Mesenchymal stem cell (in vitro differentiated cells and primary cell): ENCODE measurements around the gene RNASEL.

Source experiments
- DNase-seq: peaks from one replicate; pipeline ENCODE4 v3.0.0-alpha.2; 2013
- H2AFZ ChIP-seq: one replicate; pipeline ENCODE4 v1.6.1; 2013; ENCODE audit warnings: low read depth, mild to moderate bottlenecking, control low read depth, inconsistent platforms, low read length, moderate library complexity
- H2AK5ac ChIP-seq: 2 replicates; pipeline ENCODE4 v1.6.1; 2013; ENCODE audit warnings: low read length, moderate library complexity, mild to moderate bottlenecking, inconsistent platforms; ENCODE audit not compliant: severe bottlenecking
- H2BK120ac ChIP-seq: one replicate; pipeline ENCODE4 v1.6.1; 2013; ENCODE audit warnings: low read depth, mild to moderate bottlenecking, inconsistent platforms, low read length, moderate library complexity
- H2BK12ac ChIP-seq, 2 experiments: one replicate each; pipeline ENCODE4 v1.6.1; 2013; ENCODE audit warnings: inconsistent platforms in 2 of 2, low read length in 2 of 2, mild to moderate bottlenecking in 2 of 2, moderate library complexity in 2 of 2, control low read depth in 1 of 2
- H2BK15ac ChIP-seq: one replicate; pipeline ENCODE4 v1.6.1; 2013; ENCODE audit warnings: mild to moderate bottlenecking, low read depth, inconsistent platforms; ENCODE audit not compliant: poor library complexity, severe bottlenecking
- H2BK5ac ChIP-seq: 2 replicates; pipeline ENCODE4 v1.6.1; 2013; ENCODE audit warnings: low read depth, mild to moderate bottlenecking, low read length, control low read depth, inconsistent platforms; ENCODE audit not compliant: poor library complexity, severe bottlenecking
- H3K14ac ChIP-seq, 2 experiments: one replicate each; pipeline ENCODE4 v1.6.1; 2013; ENCODE audit warnings: inconsistent platforms in 2 of 2, low read length in 2 of 2, control low read depth in 1 of 2, mild to moderate bottlenecking in 1 of 2, moderate library complexity in 1 of 2
- H3K18ac ChIP-seq, 2 experiments: one replicate each; pipeline ENCODE4 v1.6.1; 2013; ENCODE audit warnings: inconsistent platforms in 2 of 2, low read length in 2 of 2, control low read depth in 1 of 2, low read depth in 1 of 2, mild to moderate bottlenecking in 1 of 2
- H3K23ac ChIP-seq, 2 experiments: one replicate each; pipeline ENCODE4 v1.6.1; 2013; ENCODE audit warnings: inconsistent platforms in 2 of 2, low read length in 2 of 2, mild to moderate bottlenecking in 2 of 2, moderate library complexity in 2 of 2, control low read depth in 1 of 2
- H3K27ac ChIP-seq: 2 replicates; pipeline ENCODE4 v1.5.1; 2013; ENCODE audit warnings: mild to moderate bottlenecking, moderate library complexity, low read length, control low read depth, inconsistent platforms; ENCODE audit not compliant: poor library complexity, severe bottlenecking
- H3K27me3 ChIP-seq, 2 experiments: 2 replicates each; pipeline versions ENCODE4 v1.6.1 to v1.7.0; 2013; ENCODE audit warnings: low read length in 2 of 2, mild to moderate bottlenecking in 2 of 2, moderate library complexity in 2 of 2, control low read depth in 1 of 2, inconsistent platforms in 1 of 2; ENCODE audit not compliant: control insufficient read depth in 1 of 2, insufficient read depth in 1 of 2
- H3K36me3 ChIP-seq, 2 experiments: 2 replicates each; pipeline versions ENCODE4 v1.6.1 to v1.7.0; 2013; ENCODE audit warnings: low read length in 2 of 2, control low read depth in 1 of 2, inconsistent platforms in 1 of 2, low read depth in 1 of 2, mild to moderate bottlenecking in 1 of 2; ENCODE audit not compliant: insufficient read depth in 2 of 2, control insufficient read depth in 1 of 2
- H3K4ac ChIP-seq, 2 experiments: one replicate each; pipeline ENCODE4 v1.6.1; 2013; ENCODE audit warnings: inconsistent platforms in 2 of 2, low read length in 2 of 2, mild to moderate bottlenecking in 2 of 2, moderate library complexity in 2 of 2, control low read depth in 1 of 2, low read depth in 1 of 2
- H3K4me1 ChIP-seq: 2 replicates; pipeline ENCODE4 v1.6.1; 2013; ENCODE audit warnings: low read depth, low read length, control low read depth; ENCODE audit not compliant: control insufficient read depth, insufficient read depth
- H3K4me2 ChIP-seq: 2 replicates; pipeline ENCODE4 v1.6.1; 2013; ENCODE audit warnings: low read length, mild to moderate bottlenecking, inconsistent platforms; ENCODE audit not compliant: poor library complexity, severe bottlenecking
- H3K4me3 ChIP-seq, 2 experiments: 2 replicates each; pipeline versions ENCODE4 v1.5.1 to v1.7.0; 2013; ENCODE audit warnings: low read length in 2 of 2, mild to moderate bottlenecking in 2 of 2, control low read depth in 1 of 2, low read depth in 1 of 2; ENCODE audit not compliant: insufficient read depth in 1 of 2
- H3K79me1 ChIP-seq: replicated peaks from 2 replicates; pipeline ENCODE4 v1.6.1; 2013; ENCODE audit warnings: mild to moderate bottlenecking, control low read depth, low read length, inconsistent platforms; ENCODE audit not compliant: poor library complexity, severe bottlenecking
- H3K9ac ChIP-seq: 2 replicates; pipeline ENCODE4 v1.7.0; 2013; ENCODE audit warnings: mild to moderate bottlenecking, low read length, moderate library complexity
- H3K9me3 ChIP-seq: 2 replicates; pipeline ENCODE4 v1.7.0; 2013; ENCODE audit warnings: mild to moderate bottlenecking, low read length; ENCODE audit not compliant: control insufficient read depth
- H4K8ac ChIP-seq: one replicate; pipeline ENCODE4 v1.6.1; 2013; ENCODE audit warnings: inconsistent platforms, mild to moderate bottlenecking, low read length, moderate library complexity
- H4K91ac ChIP-seq: one replicate; pipeline ENCODE4 v1.6.1; 2013; ENCODE audit warnings: mild to moderate bottlenecking, low read length, inconsistent platforms
- WGBS: methylation state at CpG from one replicate; pipeline ENCODE4 v1.1.7; 2013; ENCODE audit warnings: mixed read lengths; 5-methylcytosine and 5-hydroxymethylcytosine counted together

The RNASEL gene

DNA sequence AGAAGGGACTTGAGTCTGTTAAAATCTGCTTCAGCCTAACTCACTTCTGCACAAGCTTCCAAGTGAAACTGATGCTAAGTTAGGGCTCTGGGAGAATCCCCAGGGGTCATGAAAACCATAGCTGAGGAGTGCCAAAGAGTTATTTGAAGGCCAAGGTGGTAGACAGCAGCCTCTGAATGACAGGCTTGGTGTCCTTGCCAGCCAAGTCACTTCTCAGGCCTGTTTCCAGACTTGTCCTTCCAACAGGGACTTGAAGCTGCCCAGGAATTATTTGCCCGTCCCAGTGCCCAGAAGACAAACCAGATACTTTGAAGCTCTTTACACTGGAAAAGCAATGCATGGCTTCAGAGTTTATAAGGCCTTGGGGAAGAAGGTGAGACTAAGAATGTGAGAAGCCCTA, 33.6 kb downstream of the RNASEL start:
- 75% methylated on average over 1 of the region's 1 CpG for WGBS
- Histone ChIP-seq H3K18ac (no peak overlapping the region), H3K27ac (no peak overlapping the region), H3K23ac (no peak overlapping the region), H2BK120ac (no peak overlapping the region), H2BK15ac (no peak overlapping the region), H3K79me1 (no peaks in the 10 kb centered on the region), H3K14ac (no peak overlapping the region), H3K4me1 (no peaks in the 10 kb centered on the region), H3K4me2 (no peak overlapping the region), H3K9me3 (peaks cover 8% of the 10 kb centered on the region), H3K4ac (no peak overlapping the region), H3K9ac (no peak overlapping the region), H4K8ac (no peak overlapping the region), H3K27me3 (no peaks in the 10 kb centered on the region), H3K4me3 (no peak overlapping the region), H2AK5ac (no peak overlapping the region), H2AFZ (no peak overlapping the region), H2BK12ac (no peak overlapping the region), H3K36me3 (no peaks in the 10 kb centered on the region), H2BK5ac (no peak overlapping the region), H4K91ac (no peak overlapping the region)
- DNase-seq = no peak

DNA sequence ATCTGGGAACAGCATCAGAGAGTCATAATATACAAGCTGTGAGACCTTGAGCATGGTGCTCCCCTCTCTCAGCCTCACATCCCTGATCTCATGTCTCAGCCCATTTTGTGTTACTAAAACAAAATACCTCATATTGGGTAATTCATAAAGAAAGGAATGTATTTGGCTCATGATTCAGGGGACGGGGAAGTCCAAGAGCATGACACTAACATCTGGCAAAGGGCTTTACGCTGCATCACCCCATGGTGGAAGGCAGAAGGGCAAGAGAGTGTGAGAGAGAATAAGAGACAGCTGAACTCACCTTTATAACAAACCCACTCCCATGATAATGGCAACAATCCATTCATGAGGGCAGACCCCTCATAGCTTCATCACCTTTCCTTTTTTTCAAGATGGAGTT, 36.5 kb downstream of the RNASEL start:
- peaks cover 8% of the 10 kb centered on the region for H3K9me3 ChIP-seq
- no peak overlapping the region for H2AK5ac ChIP-seq
- no peak overlapping the region for H2BK120ac ChIP-seq
- H2AFZ ChIP-seq = no peak overlapping the region
- H3K27ac ChIP-seq = no peak overlapping the region
- H3K9ac ChIP-seq = no peak overlapping the region
- no peak overlapping the region for H3K18ac ChIP-seq
- no peak overlapping the region for H2BK12ac ChIP-seq
- no peak overlapping the region for H3K14ac ChIP-seq
- H3K4me2 ChIP-seq = no peak overlapping the region
- no peak overlapping the region for H3K4ac ChIP-seq
- H4K91ac ChIP-seq = no peak overlapping the region
- H2BK5ac ChIP-seq = no peak overlapping the region
- 69% methylated on average over 2 of the region's 2 CpGs for WGBS
- H3K27me3 ChIP-seq = peaks cover 0 to 4% of the 10 kb centered on the region in 2 experiments
- no peak for DNase-seq
- no peak overlapping the region for H4K8ac ChIP-seq
- no peak overlapping the region for H3K4me3 ChIP-seq
- no peaks in the 10 kb centered on the region for H3K79me1 ChIP-seq
- no peak overlapping the region for H2BK15ac ChIP-seq
- no peaks in the 10 kb centered on the region for H3K4me1 ChIP-seq
- no peak overlapping the region for H3K23ac ChIP-seq
- no peaks in the 10 kb centered on the region for H3K36me3 ChIP-seq

DNA sequence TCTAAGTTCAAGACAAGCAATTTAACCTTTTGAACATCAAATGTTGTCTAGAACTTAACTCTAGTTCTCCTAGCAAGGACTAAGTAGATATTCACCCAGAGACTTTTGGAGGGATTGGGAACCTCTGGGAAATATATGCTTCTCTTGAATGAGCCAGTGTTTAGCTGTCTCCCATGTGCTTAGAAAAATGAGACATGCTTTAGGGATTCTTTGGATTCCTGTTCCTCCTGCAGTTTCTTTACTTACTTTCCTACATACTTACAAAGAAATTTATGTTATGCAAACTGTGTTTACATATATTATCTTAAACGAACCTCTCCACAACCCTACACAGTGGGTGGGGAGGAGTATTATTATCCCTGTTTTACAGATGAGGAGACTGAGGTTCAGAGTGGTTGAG, 39.2 kb downstream of the RNASEL start:
- H3K4me3 ChIP-seq = no peak overlapping the region
- H3K23ac ChIP-seq = no peak overlapping the region
- no CpG with 5 or more reads among the region's 1 CpG for WGBS

DNA sequence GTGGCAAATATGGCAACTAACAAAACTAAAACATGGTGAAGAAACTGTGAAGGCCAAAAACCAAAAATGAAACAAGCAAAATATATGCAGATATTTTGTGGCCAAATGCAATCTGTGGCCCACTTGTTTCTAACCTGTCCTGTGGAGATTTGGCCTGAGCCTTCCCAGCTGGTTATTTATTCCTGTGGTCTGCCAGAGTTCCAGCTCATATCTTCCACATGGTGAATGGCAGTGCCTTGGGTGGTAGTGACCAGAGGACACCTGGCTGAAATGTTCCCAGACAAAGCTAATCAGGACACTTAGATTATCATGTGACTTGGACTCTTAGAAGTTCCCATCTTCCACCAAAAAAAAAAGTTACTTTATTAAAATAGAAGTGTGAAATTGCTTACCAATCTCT, 39.7 kb downstream of the RNASEL start:
- Histone ChIP-seq H3K79me1 (no peaks in the 10 kb centered on the region), H4K8ac (no peak overlapping the region), H4K91ac (no peak overlapping the region), H2BK5ac (no peak overlapping the region), H3K9me3 (peaks cover 8% of the 10 kb centered on the region), H3K14ac (no peak overlapping the region), H2AFZ (no peak overlapping the region), H3K23ac (no peak overlapping the region), H3K18ac (no peak overlapping the region), H3K4me3 (no peak overlapping the region), H2AK5ac (no peak overlapping the region), H2BK120ac (no peak overlapping the region), H3K9ac (no peak overlapping the region), H2BK12ac (no peak overlapping the region), H2BK15ac (no peak overlapping the region), H3K27ac (no peak overlapping the region), H3K4me1 (no peaks in the 10 kb centered on the region), H3K27me3 (peaks cover 0 to 4% of the 10 kb centered on the region in 2 experiments), H3K36me3 (no peaks in the 10 kb centered on the region), H3K4ac (no peak overlapping the region), H3K4me2 (no peak overlapping the region)
- no peak for DNase-seq

More for the DNA sequence above, 39.2 kb downstream of the RNASEL start:
- Histone ChIP-seq H3K14ac (no peak overlapping the region), H3K27ac (no peak overlapping the region), H3K9ac (no peak overlapping the region), H2BK15ac (no peak overlapping the region), H4K8ac (no peak overlapping the region), H2AK5ac (no peak overlapping the region), H3K79me1 (no peaks in the 10 kb centered on the region), H3K27me3 (peaks cover 0 to 4% of the 10 kb centered on the region in 2 experiments), H2BK12ac (no peak overlapping the region), H2BK5ac (no peak overlapping the region), H2AFZ (no peak overlapping the region), H3K4ac (no peak overlapping the region), H3K4me2 (no peak overlapping the region), H3K18ac (no peak overlapping the region), H3K4me1 (no peaks in the 10 kb centered on the region), H4K91ac (no peak overlapping the region), H3K9me3 (peaks cover 8% of the 10 kb centered on the region), H3K36me3 (no peaks in the 10 kb centered on the region), H2BK120ac (no peak overlapping the region)
- no peak for DNase-seq
